ENCODE measurements around the gene GFOD1. TPM values are rescaled to one million over a fixed set of nuclear protein-coding genes. Genes with fewer than 3 reads are reported as not detected.

The GFOD1 gene
- total and polyA plus RNA-seq, 2 of the 4 experiments (the other 2 are of a cell fraction), result 1.8 to 3.4 TPM

DNA sequence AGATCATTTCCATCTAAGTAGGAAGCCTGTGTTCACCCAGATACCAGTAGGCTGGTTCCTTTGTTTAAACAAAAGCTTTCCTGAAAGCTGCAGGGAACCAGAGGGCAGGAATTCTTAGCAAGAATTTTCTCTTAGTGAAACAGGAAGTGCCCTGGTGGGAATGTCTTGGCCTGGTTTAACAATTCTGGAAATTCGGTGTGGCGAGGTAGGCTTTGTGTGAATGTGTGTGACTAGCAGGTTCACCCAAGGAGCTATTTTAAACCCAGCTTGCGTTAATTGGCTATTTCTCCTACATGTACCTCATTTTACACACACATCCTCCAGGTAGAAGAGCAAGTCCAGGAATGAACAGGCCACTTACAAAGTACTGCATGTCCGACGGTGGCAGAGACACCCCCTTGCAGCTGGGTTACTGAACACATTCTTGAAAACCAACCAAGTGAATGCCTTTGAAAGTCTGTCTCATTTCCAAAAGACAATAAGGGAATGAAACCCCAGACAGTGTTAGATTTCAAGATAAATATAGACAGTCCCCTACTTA is 64.6 kb downstream of the GFOD1 start:
- Histone ChIP-seq H3K14ac (replicated peaks; ENCODE audit: low read depth, low read length) (peak overlapping the region; percentile 82), H4K20me1 (ENCODE audit: insufficient read depth, low read length) (no peaks in the 10 kb centered on the region), H2BK20ac (ENCODE audit: low read depth, low read length) (peak overlapping the region; percentile 61; the same call in 1 of the 2 replicates), H2BK15ac (ENCODE audit: low read depth, low read length) (peak overlapping the region; percentile 62; the same call in 1 of the 3 replicates), H3K9me3 (ENCODE audit: control insufficient read depth, insufficient read depth, low read length) (no peaks in the 10 kb centered on the region), H3K36me3 (ENCODE audit: control insufficient read depth, insufficient read depth, low read length) (no peaks in the 10 kb centered on the region), H3K4me3 (ENCODE audit: insufficient read depth, low read depth, low read length) (no peak overlapping the region), H2BK120ac (ENCODE audit: low read depth, low read length) (peak overlapping the region; percentile 61), H4K8ac (ENCODE audit: low read depth in 2 of 2, low read length in 2 of 2) (peak overlapping the region; percentile 17 to 91; a peak in 3 of 4 replicates), H2BK5ac (ENCODE audit: low read depth, low read length, poor library complexity, severe bottlenecking) (peak overlapping the region; percentile 43), H2AK9ac (replicated peaks; ENCODE audit: low read depth, low read length, poor library complexity) (peak overlapping the region; percentile 52), H4K91ac (ENCODE audit: insufficient read depth, low read depth, low read length) (peak overlapping the region; percentile 59), H3K27me3 (ENCODE audit: control insufficient read depth, insufficient read depth, low read length) (no peaks in the 10 kb centered on the region), H3K27ac (ENCODE audit: insufficient read depth, low read length) (peak overlapping the region; percentile 25; the same call in 1 of the 2 replicates), H2AFZ (replicated peaks; ENCODE audit: low read length, poor library complexity) (peak overlapping the region; percentile 87), H3K18ac (ENCODE audit: low read depth, low read length) (peak overlapping the region; percentile 91), H3K9ac (ENCODE audit: low read depth, low read length) (0 out of 2 replicates have a peak overlapping the region, but pooled peaks have one; percentile 22), H2AK5ac (ENCODE audit: low read depth, low read length) (peak overlapping the region; percentile 43; the same call in 1 of the 2 replicates), H3K79me1 (ENCODE audit: low read depth in 1 of 2, low read length in 2 of 2) (peaks cover 0 to 12% of the 10 kb centered on the region in 2 experiments; a peak in 1 of 4 replicates), H4K5ac (ENCODE audit: low read depth, low read length) (peak overlapping the region; percentile 93), H3K4ac (ENCODE audit: low read depth, low read length) (peak overlapping the region; percentile 75), H3K4me1 (ENCODE audit: control insufficient read depth, insufficient read depth, low read length) (peaks cover 19% of the 10 kb centered on the region), H3K9me1 (ENCODE audit: insufficient read depth, low read length) (peaks cover 12% of the 10 kb centered on the region), H3K23ac (ENCODE audit: low read depth, low read length) (peak overlapping the region; percentile 12; the same call in 1 of the 2 replicates), H3K4me2 (ENCODE audit: low read depth, low read length) (peak overlapping the region; percentile 62), H3K56ac (ENCODE audit: extremely low read depth, insufficient read depth, low read length) (no peak overlapping the region)
- TF ChIP-seq POLR2A (IDR thresholded peaks at IDR 0.05; ENCODE audit: low read depth, low read length) (no peak), RAD21 (IDR thresholded peaks at IDR 0.05; ENCODE audit: low read length) (no peak), SMC3 (IDR thresholded peaks at IDR 0.05; ENCODE audit: low read depth, low read length) (no peak), RCOR1 (IDR thresholded peaks at IDR 0.05; ENCODE audit: insufficient replicate concordance, low read length) (no peak), MAFK (IDR thresholded peaks at IDR 0.05; ENCODE audit: low read depth, low read length) (no peak), FOS (IDR thresholded peaks at IDR 0.05; ENCODE audit: low read depth, low read length) (no peak)
- TF ChIP-seq, protein P1, sequence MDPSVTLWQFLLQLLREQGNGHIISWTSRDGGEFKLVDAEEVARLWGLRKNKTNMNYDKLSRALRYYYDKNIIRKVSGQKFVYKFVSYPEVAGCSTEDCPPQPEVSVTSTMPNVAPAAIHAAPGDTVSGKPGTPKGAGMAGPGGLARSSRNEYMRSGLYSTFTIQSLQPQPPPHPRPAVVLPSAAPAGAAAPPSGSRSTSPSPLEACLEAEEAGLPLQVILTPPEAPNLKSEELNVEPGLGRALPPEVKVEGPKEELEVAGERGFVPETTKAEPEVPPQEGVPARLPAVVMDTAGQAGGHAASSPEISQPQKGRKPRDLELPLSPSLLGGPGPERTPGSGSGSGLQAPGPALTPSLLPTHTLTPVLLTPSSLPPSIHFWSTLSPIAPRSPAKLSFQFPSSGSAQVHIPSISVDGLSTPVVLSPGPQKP (IDR thresholded peaks at IDR 0.05; ENCODE audit: borderline replicate concordance, low read depth, low read length), result no peak
- TF ChIP-seq, protein P2, sequence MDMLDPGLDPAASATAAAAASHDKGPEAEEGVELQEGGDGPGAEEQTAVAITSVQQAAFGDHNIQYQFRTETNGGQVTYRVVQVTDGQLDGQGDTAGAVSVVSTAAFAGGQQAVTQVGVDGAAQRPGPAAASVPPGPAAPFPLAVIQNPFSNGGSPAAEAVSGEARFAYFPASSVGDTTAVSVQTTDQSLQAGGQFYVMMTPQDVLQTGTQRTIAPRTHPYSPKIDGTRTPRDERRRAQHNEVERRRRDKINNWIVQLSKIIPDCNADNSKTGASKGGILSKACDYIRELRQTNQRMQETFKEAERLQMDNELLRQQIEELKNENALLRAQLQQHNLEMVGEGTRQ (IDR thresholded peaks at IDR 0.05; ENCODE audit: low read depth, low read length), result no peak
- in situ Hi-C loops (cut with MboI; ENCODE audit: low sequenced_read_pairs) (no loop called here), dilution Hi-C loops (cut with HindIII; ENCODE audit: low sequenced_read_pairs, unreplicated experiment) (no loop called here), intact Hi-C loops (cut with micrococcal nuclease) (no loop called here)
- no CpG with 5 or more reads among the region's 5 CpGs for WGBS, 2 experiments (ENCODE audit: extremely low coverage in 2 of 2, insufficient read length in 1 of 2)
- BruUV-seq (replicated peaks), result no TSS peak
- POLR2A ChIA-PET (ENCODE audit: unreplicated experiment), result no interaction called here
- ATAC-seq (ENCODE audit: low read depth), result peak; percentile 44; the same call in 1 of the 2 replicates
- CTCF ChIA-PET, result interaction anchor here (1.4 kb wide), 1 partner anchor 152 kb away, joined by 4 read pairs; the partner anchor contains the start of gene SIRT5
- DNase-seq, result peak; percentile 36
